Endothelial cell of umbilical vein (primary cell): ENCODE results near the gene SFRP2. TPM values are rescaled to one million over a fixed set of nuclear protein-coding genes. Genes with fewer than 3 reads are reported as not detected.

Source experiments
- BruUV-seq: library from RNA; stranded (reverse); fragments of 400-500 nt; replicated peaks from 2 replicates; lab custom pipeline; 2021; lab: Mats Ljungman, UMichigan
- CTCF ChIA-PET: fragments of 300-600, 350-600 bp; sonication (Branson Sonifier 250); formaldehyde crosslinking; loops from one replicate; lab custom pipeline; 2021; ENCODE audit warnings: antibody characterized with exemption, inconsistent platforms; lab: Charles Lee
- POLR2A ChIA-PET: fragments of 300-600, 350-600 bp; sonication (Branson Sonifier 250); formaldehyde crosslinking; loops from one replicate; lab custom pipeline; 2021; ENCODE audit warnings: antibody characterized with exemption, inconsistent platforms; lab: Charles Lee
- DNase-seq: peaks from one replicate; pipeline ENCODE4 v3.0.0-alpha.2; 2011; ENCODE audit warnings: low read depth, low spot score
- FAIRE-seq: peaks from 2 replicates; lab custom pipeline; 2011; peaks lifted over from hg19 to GRCh38; lab: Jason Lieb, UNC
- H2AFZ ChIP-seq: 2 replicates; pipeline ENCODE4 v1.6.0; 2012; ENCODE audit warnings: low read depth, low read length, control low read depth, inconsistent platforms
- H3K27ac ChIP-seq: 2 replicates; pipeline ENCODE4 v1.5.1; 2011; ENCODE audit warnings: low read depth, mild to moderate bottlenecking, control low read depth, low read length, moderate library complexity; ENCODE audit not compliant: insufficient read depth
- H3K27me3 ChIP-seq, 2 experiments: 2 replicates each; pipeline versions ENCODE4 v1.6.0 to v1.6.1; 2011; ENCODE audit warnings: low read length in 2 of 2, mixed read lengths in 1 of 2; ENCODE audit not compliant: control insufficient read depth in 2 of 2, insufficient read depth in 2 of 2
- H3K36me3 ChIP-seq, 2 experiments: 2 replicates in 1 of 2; 3 replicates in 1 of 2; pipeline ENCODE4 v1.5.1; 2011; ENCODE audit warnings: low read length in 2 of 2, mild to moderate bottlenecking in 1 of 2, moderate library complexity in 1 of 2; ENCODE audit not compliant: control insufficient read depth in 2 of 2, insufficient read depth in 2 of 2; ENCODE audit errors: extremely low read depth in 1 of 2
- H3K4me1 ChIP-seq: 3 replicates; pipeline ENCODE4 v1.5.1; 2011; ENCODE audit warnings: mild to moderate bottlenecking, low read length; ENCODE audit not compliant: control insufficient read depth, insufficient read depth; ENCODE audit errors: extremely low read depth
- H3K4me2 ChIP-seq: 2 replicates; pipeline ENCODE4 v1.6.1; 2011; ENCODE audit warnings: low read length, control low read depth, mixed read lengths; ENCODE audit not compliant: insufficient read depth
- H3K4me3 ChIP-seq, 3 experiments: fragments of 200-600 bp in 1 of 3; sonication (generic), shearing (Covaris generic) in 1 of 3; replicated peaks in 1 of 3; 2 replicates each; pipeline ENCODE4 v1.5.1; 2011 to 2016; ENCODE audit warnings: control low read depth in 3 of 3, low read length in 3 of 3, mild to moderate bottlenecking in 2 of 3, inconsistent platforms in 1 of 3, low read depth in 1 of 3, moderate library complexity in 1 of 3; ENCODE audit not compliant: insufficient read depth in 1 of 3
- H3K79me2 ChIP-seq: 2 replicates; pipeline ENCODE4 v1.6.0; 2012; ENCODE audit warnings: low read length, inconsistent platforms; ENCODE audit not compliant: control insufficient read depth, insufficient read depth
- H3K9ac ChIP-seq: replicated peaks from 2 replicates; pipeline ENCODE3; 2011; ENCODE audit warnings: low read length, control low read depth; ENCODE audit not compliant: insufficient read depth; ENCODE audit errors: extremely low read depth
- H3K9me1 ChIP-seq: replicated peaks from 3 replicates; pipeline ENCODE4 v1.6.0; 2011; ENCODE audit warnings: mild to moderate bottlenecking, low read length; ENCODE audit not compliant: control insufficient read depth, insufficient read depth; ENCODE audit errors: extremely low read depth
- H3K9me3 ChIP-seq: replicated peaks from 2 replicates; pipeline ENCODE4 v1.5.1; 2012; ENCODE audit warnings: low read length, inconsistent platforms; ENCODE audit not compliant: control insufficient read depth, insufficient read depth
- H4K20me1 ChIP-seq: replicated peaks from 2 replicates; pipeline ENCODE3; 2011; ENCODE audit warnings: mild to moderate bottlenecking, low read length; ENCODE audit not compliant: control insufficient read depth, insufficient read depth; ENCODE audit errors: extremely low read depth
- FOS ChIP-seq: IDR thresholded peaks from 2 replicates; pipeline ENCODE4 v1.6.1; 2011; ENCODE audit warnings: mild to moderate bottlenecking, low read length, moderate library complexity, borderline replicate concordance; ENCODE audit not compliant: insufficient read depth
- MAX ChIP-seq: IDR thresholded peaks from 2 replicates; pipeline ENCODE4 v1.6.1; 2011; ENCODE audit not compliant: insufficient read depth, insufficient read length
- dilution Hi-C: fragments of 300-500 bp; cut with MboI; formaldehyde crosslinking; loops from one replicate; pipeline ENCODE4 v1.15.0; 2019; ENCODE audit warnings: low sequenced_read_pairs; ENCODE audit not compliant: extremely low pct_ligation_motif_present
- intact Hi-C: fragments of 100-400 bp; cut with micrococcal nuclease; formaldehyde crosslinking; loops from one replicate; pipeline ENCODE4 v1.10.0; 2022
- polyA plus RNA-seq, 4 experiments: library from polyadenylated mRNA; depleted of rRNA in 3 of 4; stranded (reverse) in 3 of 4; unstranded in 1 of 4; fragments of >200 nt; gene quantifications; 2 replicates each; pipeline versions ENCODE4 v1.2.1 to v1.2.3, GENCODE V29; 2011 to 2012; ENCODE audit warnings: missing spikeins in 1 of 4
- total RNA-seq: library from RNA; stranded (reverse); gene quantifications from 2 replicates; pipeline ENCODE4 v1.2.3, GENCODE V29; 2021

Gene SFRP2
- total and polyA plus RNA-seq, 2 donors (not counting 3 experiments of a cell fraction or from before 2014, with no cell fraction given): 0.04 TPM; not detected in 1

- no peak for TF ChIP-seq FOS
- intact Hi-C loops: no loop called here
- POLR2A ChIA-PET: no interaction called here
Measured at GRCh38 chr4:153784166-153784699, 4.7 kb downstream of the SFRP2 start.

GRCh38 chr4:153782581-153782980, 6.3 kb downstream of the SFRP2 start:
- no peak for FAIRE-seq
- POLR2A ChIA-PET: no interaction called here
- H3K27ac ChIP-seq: no peak overlapping the region
- H4K20me1 ChIP-seq: no peaks in the 10 kb centered on the region
- H3K4me1 ChIP-seq: no peaks in the 10 kb centered on the region
- no peak overlapping the region for H3K4me3 ChIP-seq
- no peaks in the 10 kb centered on the region for H3K36me3 ChIP-seq
- no peak overlapping the region for H2AFZ ChIP-seq
- no TSS peak for BruUV-seq
- H3K79me2 ChIP-seq: no peaks in the 10 kb centered on the region
- H3K9me1 ChIP-seq: no peaks in the 10 kb centered on the region
- DNase-seq: no peak
- CTCF ChIA-PET: interaction anchor here (1.4 kb wide), 1 partner anchor 724 kb away, joined by 3 read pairs; no protein-coding TSS in a partner anchor
- no peaks in the 10 kb centered on the region for H3K9me3 ChIP-seq
- dilution Hi-C loops: no loop called here
- TF ChIP-seq FOS (no peak), MAX (no peak)
- H3K9ac ChIP-seq: no peak overlapping the region
- H3K27me3 ChIP-seq: peaks cover 17 to 24% of the 10 kb centered on the region in 2 experiments
- intact Hi-C loops: no loop called here
- H3K4me2 ChIP-seq: no peak overlapping the region

More at GRCh38 chr4:153784166-153784699, 4.7 kb downstream of the SFRP2 start:
- DNase-seq: no peak
- Histone ChIP-seq H3K4me2 (no peak overlapping the region), H3K4me3 (no peak overlapping the region), H3K27ac (no peak overlapping the region), H4K20me1 (no peaks in the 10 kb centered on the region), H3K4me1 (no peaks in the 10 kb centered on the region), H3K79me2 (no peaks in the 10 kb centered on the region), H3K9me1 (no peaks in the 10 kb centered on the region), H2AFZ (no peak overlapping the region), H3K9me3 (no peaks in the 10 kb centered on the region), H3K36me3 (no peaks in the 10 kb centered on the region), H3K27me3 (peaks cover 33 to 40% of the 10 kb centered on the region in 2 experiments), H3K9ac (no peak overlapping the region)
- FAIRE-seq: no peak
- BruUV-seq: no TSS peak
- CTCF ChIA-PET: interaction anchor here (1.3 to 3.2 kb wide), 4 partner anchors 12 to 835 kb away, joined by 3 to 77 read pairs (median 6); no protein-coding TSS in a partner anchor
- dilution Hi-C loops: no loop called here
